ENCODE data around the gene ELF5.

Gene ELF5

GRCh38 chr11:34445956-34446355 lies 67.6 kb downstream of the ELF5 start:
- TF ChIP-seq ZFX (IDR thresholded peaks at IDR 0.05) (no peak), CTCF (conservative IDR thresholded peaks at IDR 0.05) (no peak)
- H3K27ac ChIP-seq: no peak overlapping the region

GRCh38 chr11:34444428-34444827 lies 69.2 kb downstream of the ELF5 start:
- H3K27ac ChIP-seq: no peak overlapping the region
- TF ChIP-seq ZFX (IDR thresholded peaks at IDR 0.05) (no peak), CTCF (conservative IDR thresholded peaks at IDR 0.05) (no peak)

- H3K27ac ChIP-seq: no peak overlapping the region
- TF ChIP-seq ZFX (IDR thresholded peaks at IDR 0.05) (no peak), CTCF (conservative IDR thresholded peaks at IDR 0.05) (no peak)
Measured at GRCh38 chr11:34443136-34443535, 70.5 kb downstream of the ELF5 start.

- no peak overlapping the region for H3K27ac ChIP-seq
- TF ChIP-seq CTCF (conservative IDR thresholded peaks at IDR 0.05) (no peak), ZFX (IDR thresholded peaks at IDR 0.05) (no peak)
Measured at GRCh38 chr11:34441814-34442213, 71.8 kb downstream of the ELF5 start.

GRCh38 chr11:34439610-34440198 lies 73.9 kb downstream of the ELF5 start:
- TF ChIP-seq CTCF (conservative IDR thresholded peaks at IDR 0.05): no peak
- H3K27ac ChIP-seq: peak overlapping the region; percentile 95

- TF ChIP-seq ZFX (IDR thresholded peaks at IDR 0.05) (peak; percentile 80), CTCF (conservative IDR thresholded peaks at IDR 0.05) (no peak)
- peak within 1 kb of the TSS; percentile 95 for H3K27ac ChIP-seq
Measured at GRCh38 chr11:34438529-34439507, 74.8 kb downstream of the ELF5 start, which contains the start of gene CAT. Gene CAT (plus strand): TSS chr11:34438934. CDS start chr11:34439014, 80 bp downstream.

Data from C4-2B (cell line).